ENCODE measurements around the gene JUND. TPM values are rescaled to one million over a fixed set of nuclear protein-coding genes. Genes with fewer than 3 reads are reported as not detected.
"Not testable (repeated sequence)": the region's sequence is repeated elsewhere in the genome, so short reads cannot be mapped to it uniquely, and the experiment has no call there.

Gene JUND
- 100 to 1,000 TPM; 232 to 244 (median 242) TPM for total RNA-seq

DNA sequence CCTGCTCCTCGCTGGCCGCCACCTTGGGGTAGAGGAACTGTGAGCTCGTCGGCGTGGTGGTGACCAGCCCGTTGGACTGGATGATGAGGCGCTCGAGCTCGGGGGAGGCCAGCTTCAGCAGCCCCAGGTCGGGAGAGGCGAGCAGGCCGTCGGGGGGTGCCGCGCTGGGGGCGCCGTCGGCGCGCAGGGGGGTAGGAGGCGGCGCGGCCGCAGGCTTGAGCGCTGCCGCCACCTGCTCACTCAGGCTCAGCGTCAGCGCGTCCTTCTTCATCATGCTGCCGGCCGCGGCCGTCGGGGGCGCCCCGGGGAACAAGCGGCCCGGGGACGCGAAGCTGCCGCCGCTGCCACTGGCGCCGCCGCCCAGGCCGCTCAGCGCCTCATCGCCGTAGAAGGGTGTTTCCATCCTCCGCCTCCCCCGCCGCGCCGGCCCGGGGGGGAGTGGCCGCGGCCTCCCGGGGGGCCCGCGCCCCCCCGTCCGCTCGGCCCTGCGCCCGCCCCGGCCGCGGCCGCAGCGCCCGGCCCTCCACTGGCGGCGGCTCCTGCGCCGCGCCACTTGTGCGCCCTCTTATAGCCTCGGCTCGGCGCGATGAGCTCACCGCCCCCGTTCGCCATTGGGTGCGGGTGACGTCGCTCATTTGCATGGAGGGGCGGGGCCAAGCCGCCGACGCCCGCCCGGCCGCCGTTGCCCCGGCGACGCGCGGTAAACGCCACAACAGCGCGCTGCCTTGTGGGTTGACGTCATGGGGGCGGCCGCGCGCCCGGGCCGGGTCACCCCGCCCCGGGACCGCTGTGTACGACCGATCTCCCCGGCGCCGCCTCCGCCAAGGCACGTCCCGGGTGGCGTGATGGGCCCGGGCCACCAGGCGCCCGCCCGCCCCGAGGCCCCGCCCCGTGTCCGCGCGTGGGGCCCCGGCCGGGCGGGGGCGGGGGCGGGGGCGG, at the start of gene JUND:
Gene JUND (minus strand): TSS at position 541 of the 939 bp plus-strand sequence. CDS start 138 bp downstream, at position 403.
- peaks cover 15% of the 10 kb centered on the region for H3K36me3 Mint-ChIP-seq (ENCODE audit: insufficient read depth)
- no peaks in the 10 kb centered on the region for H3K27me3 Mint-ChIP-seq (ENCODE audit: low read depth)
- H3K4me3 Mint-ChIP-seq: peak within 1 kb of the TSS; percentile 96
- no peaks in the 10 kb centered on the region for H3K9me3 Mint-ChIP-seq
- H3K4me1 Mint-ChIP-seq (ENCODE audit: low read depth): peaks cover 41% of the 10 kb centered on the region
- ATAC-seq (peak; percentile 74 to 77), DNase-seq (peak; percentile 95)

DNA sequence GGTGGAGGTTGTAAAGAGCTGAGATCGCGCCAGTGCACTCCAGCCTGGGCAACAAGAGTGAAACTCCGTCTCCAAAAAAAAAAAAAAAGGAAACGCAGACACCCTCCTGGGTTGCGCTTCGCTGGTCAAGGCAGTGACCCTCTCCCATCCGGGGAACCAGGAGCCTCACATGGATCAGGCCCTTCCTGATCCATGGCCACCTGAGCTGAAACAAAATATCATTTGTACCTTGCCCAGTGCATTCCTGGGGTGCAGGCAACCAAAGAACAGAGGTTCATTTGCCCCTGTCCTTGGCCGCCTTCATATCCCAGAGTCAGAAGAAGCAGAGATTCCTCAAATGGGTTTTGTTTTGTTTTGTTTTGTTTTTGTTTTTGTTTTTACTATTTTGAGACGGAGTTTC, 49.4 kb upstream of the JUND start:
- Mint-ChIP-seq H3K27me3 (ENCODE audit: low read depth) (no peaks in the 10 kb centered on the region), H3K4me3 (no peak overlapping the region), H3K9me3 (no peaks in the 10 kb centered on the region), H3K4me1 (ENCODE audit: low read depth) (peaks cover 8% of the 10 kb centered on the region), H3K36me3 (ENCODE audit: insufficient read depth) (no peaks in the 10 kb centered on the region)
- DNase-seq: no peak
- no peak for ATAC-seq

DNA sequence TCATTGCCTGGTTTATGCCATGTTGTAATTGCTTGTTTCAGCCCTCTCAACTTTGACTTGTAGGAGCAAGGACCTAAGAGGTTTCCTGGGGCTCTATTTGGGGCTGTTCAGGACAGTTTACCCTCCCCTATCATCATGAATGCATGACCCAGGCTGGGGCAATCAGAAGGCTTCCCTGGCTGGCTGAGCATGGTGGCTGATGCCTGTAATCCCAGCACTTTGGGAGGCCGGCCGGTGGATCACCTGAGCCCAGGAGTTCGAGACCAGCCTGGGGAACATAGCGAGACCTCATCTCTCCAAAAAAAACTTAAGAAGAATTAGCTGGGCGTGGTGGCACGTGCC, 47.6 kb upstream of the JUND start:
- H3K4me1 Mint-ChIP-seq (ENCODE audit: low read depth): peaks cover 10% of the 10 kb centered on the region
- no peak overlapping the region for H3K4me3 Mint-ChIP-seq
- ATAC-seq (no peak), DNase-seq (no peak)
- H3K27me3 Mint-ChIP-seq (ENCODE audit: low read depth): no peaks in the 10 kb centered on the region
- H3K9me3 Mint-ChIP-seq: no peaks in the 10 kb centered on the region
- no peaks in the 10 kb centered on the region for H3K36me3 Mint-ChIP-seq (ENCODE audit: insufficient read depth)

DNA sequence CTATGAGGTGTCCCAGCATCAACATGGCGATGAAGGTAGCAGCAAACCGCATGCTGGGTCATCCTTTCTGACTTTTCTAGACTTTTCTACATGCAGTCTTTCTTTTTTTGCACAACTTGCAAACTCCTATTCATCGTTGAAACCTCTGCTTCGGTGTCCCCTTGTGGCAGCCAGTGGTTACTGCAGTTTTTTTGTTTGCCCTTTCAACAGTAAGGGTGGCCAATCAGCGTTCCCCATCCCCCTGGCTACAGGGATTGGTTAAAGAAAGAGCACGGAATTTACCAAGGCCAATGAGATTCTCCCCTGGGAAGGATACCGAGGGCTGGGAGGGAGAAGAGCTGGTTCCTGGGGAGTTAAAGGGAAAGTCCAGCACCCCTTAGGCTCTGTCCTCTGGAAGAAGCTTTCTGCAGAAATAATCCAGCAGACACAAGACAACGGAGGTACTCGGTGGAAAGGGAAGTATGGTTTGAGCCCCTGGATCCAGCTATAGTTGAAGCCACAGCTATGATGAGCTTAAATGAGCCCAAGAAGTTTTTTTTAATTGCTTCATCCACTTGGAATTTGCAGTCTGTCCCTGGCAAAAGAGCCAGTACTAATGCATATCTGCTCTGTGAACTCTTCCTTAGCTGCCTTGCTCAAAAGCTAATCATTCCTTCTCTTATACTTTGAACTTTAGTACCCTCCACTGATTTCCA, 47.1 kb upstream of the JUND start:
- Mint-ChIP-seq H3K27me3 (ENCODE audit: low read depth) (no peaks in the 10 kb centered on the region), H3K9me3 (no peaks in the 10 kb centered on the region), H3K36me3 (ENCODE audit: insufficient read depth) (no peaks in the 10 kb centered on the region), H3K4me1 (ENCODE audit: low read depth) (peaks cover 14% of the 10 kb centered on the region), H3K4me3 (peak overlapping the region; percentile 62)
- ATAC-seq: peak; percentile 100
- DNase-seq: peak; percentile 79

DNA sequence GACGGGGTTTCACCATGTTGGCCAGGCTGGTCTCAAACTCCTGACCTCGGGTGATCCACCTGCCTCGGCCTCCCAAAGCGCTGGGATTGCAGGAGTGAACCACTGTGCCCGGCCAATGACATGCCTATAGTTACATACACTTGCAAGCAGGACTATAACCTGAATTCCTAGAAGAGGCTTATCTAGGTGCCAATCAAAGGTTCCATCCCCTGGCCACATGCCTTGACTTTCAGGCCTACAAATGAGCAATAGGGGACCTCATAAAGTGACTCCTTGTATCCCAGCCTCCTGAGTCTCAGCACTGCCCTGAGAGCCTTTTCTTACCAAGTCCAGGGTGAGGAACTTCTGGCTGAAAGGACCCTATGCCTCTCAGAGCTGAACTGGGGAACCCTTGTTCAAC, 45.4 kb upstream of the JUND start:
- Mint-ChIP-seq H3K27me3 (ENCODE audit: low read depth) (no peaks in the 10 kb centered on the region), H3K9me3 (no peaks in the 10 kb centered on the region), H3K4me3 (no peak overlapping the region), H3K4me1 (ENCODE audit: low read depth) (peaks cover 24% of the 10 kb centered on the region), H3K36me3 (ENCODE audit: insufficient read depth) (no peaks in the 10 kb centered on the region)
- DNase-seq: no peak
- ATAC-seq: no peak

DNA sequence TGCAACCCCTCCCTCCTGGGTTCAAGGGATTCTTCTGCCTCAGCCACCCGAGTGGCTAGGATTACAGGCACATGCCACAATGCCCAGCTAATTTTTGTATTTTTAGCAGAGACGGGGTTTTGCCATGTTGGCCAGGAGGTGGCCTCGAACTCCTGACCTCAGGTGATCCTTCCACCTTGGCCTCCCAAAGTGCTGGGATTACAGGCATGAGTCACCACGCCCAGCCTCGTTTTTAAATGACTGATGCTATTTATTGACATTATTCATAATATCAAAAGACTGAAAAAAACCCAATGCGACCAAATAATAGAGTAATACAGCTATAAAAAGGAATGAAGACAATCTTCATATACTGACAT, 42.9 kb upstream of the JUND start:
- not testable (repeated sequence) for H3K9me3 Mint-ChIP-seq; H3K4me3 Mint-ChIP-seq; ATAC-seq; H3K27me3 Mint-ChIP-seq (ENCODE audit: low read depth); H3K36me3 Mint-ChIP-seq (ENCODE audit: insufficient read depth); DNase-seq
- H3K4me1 Mint-ChIP-seq (ENCODE audit: low read depth): peaks cover 47% of the 10 kb centered on the region

DNA sequence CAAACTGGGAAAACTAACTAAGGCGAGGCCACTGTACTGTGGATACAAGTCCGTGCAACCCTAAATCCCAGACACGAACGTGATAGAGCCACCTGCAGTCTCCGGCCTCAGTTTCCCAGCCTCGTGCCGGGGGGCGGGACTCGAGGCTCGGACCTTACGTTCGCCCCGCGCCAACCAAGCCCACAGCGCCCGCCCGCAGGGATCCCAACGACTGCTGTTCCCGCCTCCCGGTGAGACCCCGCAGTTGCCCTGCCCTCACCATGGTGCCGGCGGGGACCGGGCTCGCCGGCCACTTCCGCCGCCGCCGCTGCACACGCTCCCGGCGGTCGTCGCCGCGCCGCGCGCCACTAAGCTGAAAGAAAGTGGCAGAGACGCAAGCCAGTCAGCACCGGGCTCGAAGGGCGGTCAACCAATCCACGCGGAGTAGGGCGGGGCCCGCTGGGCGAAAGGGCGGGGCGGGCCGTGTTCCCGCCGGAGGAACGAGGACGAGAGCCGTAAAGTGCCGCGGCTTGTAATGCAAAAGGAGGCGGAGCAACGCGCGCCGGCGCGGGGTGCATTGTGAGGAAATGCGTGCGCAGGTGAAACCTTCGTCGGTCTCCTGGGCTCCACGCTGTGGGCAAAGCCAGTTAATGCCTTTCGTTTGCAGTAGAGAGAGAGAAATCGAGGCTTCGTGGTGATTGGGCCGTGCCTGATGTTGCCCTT, 41.5 kb upstream of the JUND start, which contains the start of gene LSM4:
Gene LSM4 (minus strand): TSS at position 318 of the 702 bp plus-strand sequence. CDS start 56 bp downstream, at position 262.
- no peaks in the 10 kb centered on the region for H3K9me3 Mint-ChIP-seq
- H3K36me3 Mint-ChIP-seq (ENCODE audit: insufficient read depth): peaks cover 5% of the 10 kb centered on the region
- ATAC-seq (peak; percentile 96), DNase-seq (peak; percentile 99)
- H3K27me3 Mint-ChIP-seq (ENCODE audit: low read depth): no peaks in the 10 kb centered on the region
- peak within 1 kb of the TSS; percentile 91 for H3K4me3 Mint-ChIP-seq
- peaks cover 50% of the 10 kb centered on the region for H3K4me1 Mint-ChIP-seq (ENCODE audit: low read depth)

DNA sequence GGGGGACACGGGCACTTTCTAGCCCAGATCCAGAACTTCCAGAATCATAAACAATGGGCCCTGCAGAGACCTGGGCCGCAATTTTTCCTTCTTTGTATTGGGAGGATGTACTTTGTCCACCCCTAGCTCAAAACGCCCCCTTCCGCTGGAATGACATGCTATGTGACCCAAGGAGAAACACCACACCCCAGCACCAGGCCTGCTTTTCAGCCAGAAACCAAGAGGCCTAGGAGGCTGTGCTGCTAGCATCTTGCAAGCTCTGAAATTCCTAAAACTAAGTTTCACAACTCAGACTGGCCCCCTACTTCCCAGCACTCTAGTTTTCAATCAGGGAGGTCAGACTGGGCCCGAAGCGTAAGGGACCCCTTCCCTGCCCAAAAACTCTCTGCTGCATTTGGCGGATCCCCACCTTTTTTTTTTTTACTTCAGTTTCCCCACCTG, 40.9 kb upstream of the JUND start:
- Mint-ChIP-seq H3K27me3 (ENCODE audit: low read depth) (no peaks in the 10 kb centered on the region), H3K36me3 (ENCODE audit: insufficient read depth) (peaks cover 5% of the 10 kb centered on the region), H3K4me3 (peak overlapping the region; percentile 91), H3K4me1 (ENCODE audit: low read depth) (peaks cover 56% of the 10 kb centered on the region), H3K9me3 (no peaks in the 10 kb centered on the region)
- DNase-seq (no peak), ATAC-seq (peak; percentile 16 to 17)

DNA sequence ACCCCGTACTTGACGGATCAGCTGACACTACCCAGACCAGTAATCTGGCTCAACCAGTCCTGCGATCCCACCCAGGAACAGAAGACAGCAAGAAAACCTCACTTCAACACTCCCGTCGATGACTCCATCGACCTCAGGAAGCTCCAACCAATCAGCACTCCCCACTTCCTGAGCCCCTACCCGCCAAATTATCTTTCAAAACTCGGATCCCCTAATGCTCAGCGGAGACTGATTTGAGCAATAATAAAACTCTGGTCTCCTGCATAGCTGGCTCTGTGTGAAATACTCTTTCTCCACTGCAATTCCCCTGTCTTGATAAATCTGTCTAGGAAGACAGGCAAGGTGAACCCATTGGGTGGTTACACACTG, 40.3 kb upstream of the JUND start:
- Mint-ChIP-seq H3K4me1 (ENCODE audit: low read depth) (peaks cover 56% of the 10 kb centered on the region), H3K36me3 (ENCODE audit: insufficient read depth) (peaks cover 5% of the 10 kb centered on the region), H3K27me3 (ENCODE audit: low read depth) (no peaks in the 10 kb centered on the region), H3K4me3 (peak overlapping the region; percentile 91), H3K9me3 (no peaks in the 10 kb centered on the region)
- ATAC-seq (no peak), DNase-seq (no peak)

DNA sequence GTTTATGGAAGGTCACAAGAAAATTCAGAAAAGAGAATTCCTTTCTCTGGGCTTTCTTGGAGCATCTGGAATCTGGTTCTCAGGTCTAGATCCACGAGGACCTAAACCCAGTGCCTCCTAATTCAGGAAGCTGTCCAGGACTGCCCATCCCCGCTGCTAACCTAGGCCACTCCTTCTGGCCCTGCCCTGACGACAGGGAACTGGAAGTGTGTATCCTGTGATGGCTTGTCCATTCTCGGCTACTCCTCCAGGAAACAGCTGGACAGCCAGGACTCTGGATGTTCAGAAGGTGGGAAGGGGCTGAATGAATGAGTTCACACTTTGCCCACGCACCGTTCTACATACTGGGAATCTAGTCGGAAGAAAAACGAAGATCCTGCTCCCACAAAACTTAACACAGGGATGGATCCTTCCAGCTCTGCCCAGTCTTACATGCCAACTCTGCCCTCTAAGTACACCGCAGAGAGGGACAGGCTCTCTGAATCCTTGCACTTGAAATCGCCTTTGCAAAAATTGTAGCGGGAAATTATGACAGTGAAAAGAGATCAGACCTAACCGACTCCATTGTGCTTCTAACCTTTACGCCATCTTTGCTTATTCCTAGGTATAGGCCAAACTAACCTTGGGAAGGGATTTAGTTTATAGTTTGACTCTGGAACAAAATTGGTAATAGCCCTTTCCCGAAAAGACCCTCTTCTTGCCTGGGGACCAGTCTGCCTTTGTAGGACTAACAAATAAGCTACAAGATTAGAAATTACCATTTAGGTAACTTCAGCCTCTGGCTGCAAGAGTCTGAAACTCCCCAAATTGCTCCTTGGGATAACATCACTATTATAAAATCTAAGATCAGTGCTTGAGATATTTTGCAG, 39.7 kb upstream of the JUND start:
- H3K4me3 Mint-ChIP-seq: peak overlapping the region; percentile 91
- DNase-seq: no peak
- H3K9me3 Mint-ChIP-seq: no peaks in the 10 kb centered on the region
- peaks cover 56% of the 10 kb centered on the region for H3K4me1 Mint-ChIP-seq (ENCODE audit: low read depth)
- peaks cover 5% of the 10 kb centered on the region for H3K36me3 Mint-ChIP-seq (ENCODE audit: insufficient read depth)
- no peak for ATAC-seq
- H3K27me3 Mint-ChIP-seq (ENCODE audit: low read depth): no peaks in the 10 kb centered on the region

DNA sequence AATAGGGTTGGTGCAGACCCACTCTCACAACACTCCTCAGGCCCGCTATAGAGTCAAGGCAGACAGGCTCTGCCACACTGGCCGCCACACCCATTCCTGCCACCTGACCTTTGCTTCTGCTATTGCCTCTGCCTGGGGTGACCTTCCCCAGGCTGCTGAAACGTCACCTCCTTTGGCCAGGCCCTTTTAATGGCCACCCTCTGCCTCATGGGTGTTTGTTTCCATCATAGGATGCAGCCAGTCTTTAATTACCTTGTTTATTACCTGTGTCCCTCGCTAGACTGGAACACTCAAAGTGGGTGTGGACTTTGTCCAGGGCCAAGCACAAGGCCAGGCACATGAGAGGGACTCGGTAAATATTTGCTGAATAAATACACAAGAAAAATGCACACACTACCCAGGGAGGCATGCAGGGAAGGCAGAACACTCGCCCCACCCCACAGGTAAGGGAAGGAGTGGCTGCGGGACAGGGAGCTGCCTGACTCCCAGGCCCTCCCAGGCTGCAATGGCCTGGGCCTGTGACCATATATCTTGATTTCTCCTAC, 38.2 kb upstream of the JUND start:
- Mint-ChIP-seq H3K4me3 (peak overlapping the region; percentile 21), H3K36me3 (ENCODE audit: insufficient read depth) (peaks cover 5% of the 10 kb centered on the region), H3K9me3 (no peaks in the 10 kb centered on the region), H3K4me1 (ENCODE audit: low read depth) (peaks cover 57% of the 10 kb centered on the region), H3K27me3 (ENCODE audit: low read depth) (no peaks in the 10 kb centered on the region)
- ATAC-seq (no peak), DNase-seq (no peak)

DNA sequence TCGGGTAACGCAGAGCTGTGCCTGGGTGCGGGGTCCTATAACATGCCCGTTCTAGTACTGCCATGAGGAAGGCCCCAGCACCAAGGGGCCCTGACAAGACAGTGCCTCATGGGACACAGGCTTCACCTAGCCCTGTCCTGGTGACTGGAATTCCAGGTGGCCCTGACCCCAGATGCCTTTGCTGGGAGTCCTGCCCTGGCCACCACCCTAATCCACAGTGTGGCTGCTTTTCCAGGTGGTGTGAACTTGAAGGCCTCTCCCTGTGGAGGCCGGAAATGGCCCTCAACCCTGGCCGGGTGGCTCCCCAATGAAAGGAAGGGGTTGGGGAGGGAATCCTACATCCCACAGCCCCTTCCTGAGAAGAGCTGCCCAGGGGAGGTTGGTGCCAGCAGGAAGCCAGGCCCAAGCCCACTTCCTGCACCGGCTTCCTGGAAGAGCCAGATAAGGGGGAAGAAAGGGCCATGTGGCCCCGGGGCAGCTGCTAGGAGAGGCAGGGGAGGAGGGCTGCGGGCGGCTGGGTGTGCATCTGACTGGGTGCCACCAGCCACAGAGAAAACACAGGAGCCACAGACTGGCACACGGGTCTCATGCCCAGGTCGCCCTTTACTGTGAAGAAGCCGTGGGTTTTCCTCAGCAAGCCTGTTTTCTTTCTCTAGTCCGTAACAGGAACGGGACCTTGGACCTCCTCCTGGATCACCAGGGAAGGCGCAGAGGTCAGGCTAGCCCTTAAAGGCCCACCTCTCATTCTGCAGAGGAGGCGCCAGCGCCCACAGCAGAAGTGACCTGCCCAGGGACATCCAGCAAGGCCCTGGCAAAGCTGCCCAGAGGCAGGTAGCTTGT, 36.8 kb upstream of the JUND start:
- Mint-ChIP-seq H3K4me1 (ENCODE audit: low read depth) (peaks cover 49% of the 10 kb centered on the region), H3K9me3 (no peaks in the 10 kb centered on the region)

DNA sequence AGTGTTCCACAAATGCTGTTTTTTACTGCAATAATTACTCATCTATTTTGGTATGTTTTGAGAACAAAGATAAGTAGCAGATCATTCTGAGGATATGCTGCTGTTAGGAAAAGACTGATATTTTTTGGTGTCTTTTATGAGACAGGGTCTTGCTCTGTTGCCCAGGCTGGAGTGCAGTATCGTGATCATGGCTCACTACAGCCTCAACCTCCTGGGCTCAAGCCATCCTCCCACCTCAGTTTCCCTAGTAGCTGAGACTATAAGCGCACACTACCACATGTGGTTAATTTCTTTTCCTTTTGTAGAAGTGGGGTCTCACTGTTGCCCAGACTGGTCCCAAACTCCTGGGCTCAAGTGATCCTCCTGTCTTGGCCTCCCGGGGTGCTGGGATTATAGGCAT, 32.0 kb upstream of the JUND start:
- peaks cover 7% of the 10 kb centered on the region for H3K36me3 Mint-ChIP-seq (ENCODE audit: insufficient read depth)
- ATAC-seq: no peak

More for the DNA sequence above, 36.8 kb upstream of the JUND start:
- ATAC-seq: peak; percentile 35 to 39
- Mint-ChIP-seq H3K36me3 (ENCODE audit: insufficient read depth) (peaks cover 8% of the 10 kb centered on the region), H3K4me3 (peak overlapping the region; percentile 49), H3K27me3 (ENCODE audit: low read depth) (no peaks in the 10 kb centered on the region)
- no peak for DNase-seq

More for the DNA sequence above, 32.0 kb upstream of the JUND start:
- Mint-ChIP-seq H3K9me3 (no peaks in the 10 kb centered on the region), H3K4me1 (ENCODE audit: low read depth) (peaks cover 12% of the 10 kb centered on the region), H3K4me3 (no peak overlapping the region), H3K27me3 (ENCODE audit: low read depth) (no peaks in the 10 kb centered on the region)
- no peak for DNase-seq

All from activated T-cell treated with anti-CD3 and anti-CD28 coated beads, Interleukin-2, amount 50 U/mL, for 4 hours (primary cell).